NB4 (cell line): ENCODE results near the gene ZNF14.

Source experiments
- MYC ChIP-seq: IDR thresholded peaks from 2 replicates; pipeline ENCODE4 v1.6.1; 2011; ENCODE audit warnings: low read depth, low read length
- POLR2A ChIP-seq: IDR thresholded peaks from 2 replicates; pipeline ENCODE4 v1.6.1; 2011; ENCODE audit warnings: mild to moderate bottlenecking; ENCODE audit not compliant: insufficient read length; ENCODE audit errors: extremely low read depth
- TF ChIP-seq, protein P1 (sequence below): IDR thresholded peaks from one replicate; pipeline ENCODE4 v1.5.1; 2012; ENCODE audit warnings: low read depth, low read length

DNA sequence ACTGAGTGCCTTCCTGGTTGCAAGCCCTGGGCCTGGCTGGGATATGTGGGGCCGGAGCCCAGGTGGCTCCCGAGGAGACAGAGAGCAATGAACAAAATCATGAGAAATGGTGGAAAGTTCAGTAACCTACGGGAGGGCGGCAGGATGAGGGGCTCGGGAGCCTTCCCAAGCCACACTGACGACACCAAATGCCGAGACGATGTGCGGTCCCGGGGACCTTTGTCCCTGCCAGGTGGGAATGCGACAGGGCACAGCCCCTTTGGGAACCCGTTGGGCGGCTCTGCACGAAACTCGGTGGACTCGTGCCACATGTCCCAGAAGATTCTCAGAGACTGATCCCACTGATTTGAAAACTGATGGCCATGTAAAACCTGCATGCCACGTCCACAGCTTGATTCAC is 11.7 kb upstream of the ZNF14 start:
- no peak for TF ChIP-seq POLR2A
- TF ChIP-seq, protein P1, sequence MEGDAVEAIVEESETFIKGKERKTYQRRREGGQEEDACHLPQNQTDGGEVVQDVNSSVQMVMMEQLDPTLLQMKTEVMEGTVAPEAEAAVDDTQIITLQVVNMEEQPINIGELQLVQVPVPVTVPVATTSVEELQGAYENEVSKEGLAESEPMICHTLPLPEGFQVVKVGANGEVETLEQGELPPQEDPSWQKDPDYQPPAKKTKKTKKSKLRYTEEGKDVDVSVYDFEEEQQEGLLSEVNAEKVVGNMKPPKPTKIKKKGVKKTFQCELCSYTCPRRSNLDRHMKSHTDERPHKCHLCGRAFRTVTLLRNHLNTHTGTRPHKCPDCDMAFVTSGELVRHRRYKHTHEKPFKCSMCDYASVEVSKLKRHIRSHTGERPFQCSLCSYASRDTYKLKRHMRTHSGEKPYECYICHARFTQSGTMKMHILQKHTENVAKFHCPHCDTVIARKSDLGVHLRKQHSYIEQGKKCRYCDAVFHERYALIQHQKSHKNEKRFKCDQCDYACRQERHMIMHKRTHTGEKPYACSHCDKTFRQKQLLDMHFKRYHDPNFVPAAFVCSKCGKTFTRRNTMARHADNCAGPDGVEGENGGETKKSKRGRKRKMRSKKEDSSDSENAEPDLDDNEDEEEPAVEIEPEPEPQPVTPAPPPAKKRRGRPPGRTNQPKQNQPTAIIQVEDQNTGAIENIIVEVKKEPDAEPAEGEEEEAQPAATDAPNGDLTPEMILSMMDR = no peak
- no peak for TF ChIP-seq MYC
